Measurements from ENCODE around the gene MCF2L. TPM values are rescaled to one million over a fixed set of nuclear protein-coding genes. Genes with fewer than 3 reads are reported as not detected.

Gene MCF2L
- total RNA-seq, 1 experiment from 2014 or later, result 9.5 TPM

DNA sequence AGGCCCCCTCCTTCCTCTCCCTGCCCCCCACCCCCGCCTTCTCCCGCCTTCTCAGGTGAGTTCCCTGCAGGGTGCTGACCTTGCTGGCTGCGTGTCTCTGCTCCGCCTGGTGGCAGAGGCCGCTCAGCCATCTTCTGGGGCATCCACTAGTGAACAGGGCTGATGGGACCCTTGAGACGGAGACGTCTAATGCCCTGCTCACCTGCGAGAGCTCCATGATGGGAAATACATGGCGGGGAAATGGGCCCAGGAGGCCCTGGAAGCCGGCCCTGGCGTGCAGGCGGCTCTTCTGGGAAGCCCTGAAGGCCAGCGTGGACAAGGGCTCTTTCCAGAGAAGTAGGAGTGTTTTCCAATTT lies 121.4 kb downstream of the MCF2L start:
- TF ChIP-seq, protein P1, sequence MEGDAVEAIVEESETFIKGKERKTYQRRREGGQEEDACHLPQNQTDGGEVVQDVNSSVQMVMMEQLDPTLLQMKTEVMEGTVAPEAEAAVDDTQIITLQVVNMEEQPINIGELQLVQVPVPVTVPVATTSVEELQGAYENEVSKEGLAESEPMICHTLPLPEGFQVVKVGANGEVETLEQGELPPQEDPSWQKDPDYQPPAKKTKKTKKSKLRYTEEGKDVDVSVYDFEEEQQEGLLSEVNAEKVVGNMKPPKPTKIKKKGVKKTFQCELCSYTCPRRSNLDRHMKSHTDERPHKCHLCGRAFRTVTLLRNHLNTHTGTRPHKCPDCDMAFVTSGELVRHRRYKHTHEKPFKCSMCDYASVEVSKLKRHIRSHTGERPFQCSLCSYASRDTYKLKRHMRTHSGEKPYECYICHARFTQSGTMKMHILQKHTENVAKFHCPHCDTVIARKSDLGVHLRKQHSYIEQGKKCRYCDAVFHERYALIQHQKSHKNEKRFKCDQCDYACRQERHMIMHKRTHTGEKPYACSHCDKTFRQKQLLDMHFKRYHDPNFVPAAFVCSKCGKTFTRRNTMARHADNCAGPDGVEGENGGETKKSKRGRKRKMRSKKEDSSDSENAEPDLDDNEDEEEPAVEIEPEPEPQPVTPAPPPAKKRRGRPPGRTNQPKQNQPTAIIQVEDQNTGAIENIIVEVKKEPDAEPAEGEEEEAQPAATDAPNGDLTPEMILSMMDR (conservative IDR thresholded peaks at IDR 0.05; ENCODE audit: low read depth, low read length), result no peak
- TF ChIP-seq EZH2 (IDR thresholded peaks at IDR 0.05; ENCODE audit: borderline replicate concordance, low read depth, low read length, poor library complexity, severe bottlenecking), result no peak
- H3K27ac ChIP-seq (ENCODE audit: low read depth, low read length, poor library complexity, severe bottlenecking), result no peak overlapping the region
- no peaks in the 10 kb centered on the region for H3K9me3 ChIP-seq (ENCODE audit: low read depth, low read length, poor library complexity, severe bottlenecking)
- H3K4me1 ChIP-seq (ENCODE audit: insufficient read depth, low read length, poor library complexity, severe bottlenecking), result no peaks in the 10 kb centered on the region
- intact Hi-C loops (cut with micrococcal nuclease; ENCODE audit: unreplicated experiment), result no loop called here
- no peaks in the 10 kb centered on the region for H3K27me3 ChIP-seq (replicated peaks; ENCODE audit: insufficient read depth, low read depth, low read length, poor library complexity)
- no TSS peak for BruUV-seq (replicated peaks)
- no peak overlapping the region for H3K4me3 ChIP-seq (ENCODE audit: low read depth, low read length, poor library complexity, severe bottlenecking)
- CTCF ChIA-PET, result no interaction called here
- no peaks in the 10 kb centered on the region for H3K36me3 ChIP-seq (ENCODE audit: insufficient read depth, low read length, poor library complexity, severe bottlenecking)
- POLR2A ChIA-PET (ENCODE audit: low non-redundant PET), result no interaction called here
- no peak for DNase-seq (ENCODE audit: low spot score)

GRCh38 chr13:113090806-113091205 lies 121.8 kb downstream of the MCF2L start:
- POLR2A ChIA-PET (ENCODE audit: low non-redundant PET), result no interaction called here
- Histone ChIP-seq H3K27me3 (replicated peaks; ENCODE audit: insufficient read depth, low read depth, low read length, poor library complexity) (no peaks in the 10 kb centered on the region), H3K4me1 (ENCODE audit: insufficient read depth, low read length, poor library complexity, severe bottlenecking) (no peaks in the 10 kb centered on the region), H3K9me3 (ENCODE audit: low read depth, low read length, poor library complexity, severe bottlenecking) (no peaks in the 10 kb centered on the region), H3K36me3 (ENCODE audit: insufficient read depth, low read length, poor library complexity, severe bottlenecking) (no peaks in the 10 kb centered on the region), H3K27ac (ENCODE audit: low read depth, low read length, poor library complexity, severe bottlenecking) (no peak overlapping the region), H3K4me3 (ENCODE audit: low read depth, low read length, poor library complexity, severe bottlenecking) (no peak overlapping the region)
- intact Hi-C loops (cut with micrococcal nuclease; ENCODE audit: unreplicated experiment), result no loop called here
- BruUV-seq (replicated peaks), result no TSS peak
- CTCF ChIA-PET, result no interaction called here
- TF ChIP-seq, protein P1 (conservative IDR thresholded peaks at IDR 0.05; ENCODE audit: low read depth, low read length), result no peak
- TF ChIP-seq EZH2 (IDR thresholded peaks at IDR 0.05; ENCODE audit: borderline replicate concordance, low read depth, low read length, poor library complexity, severe bottlenecking), result no peak
- DNase-seq (ENCODE audit: low spot score), result no peak

DNA sequence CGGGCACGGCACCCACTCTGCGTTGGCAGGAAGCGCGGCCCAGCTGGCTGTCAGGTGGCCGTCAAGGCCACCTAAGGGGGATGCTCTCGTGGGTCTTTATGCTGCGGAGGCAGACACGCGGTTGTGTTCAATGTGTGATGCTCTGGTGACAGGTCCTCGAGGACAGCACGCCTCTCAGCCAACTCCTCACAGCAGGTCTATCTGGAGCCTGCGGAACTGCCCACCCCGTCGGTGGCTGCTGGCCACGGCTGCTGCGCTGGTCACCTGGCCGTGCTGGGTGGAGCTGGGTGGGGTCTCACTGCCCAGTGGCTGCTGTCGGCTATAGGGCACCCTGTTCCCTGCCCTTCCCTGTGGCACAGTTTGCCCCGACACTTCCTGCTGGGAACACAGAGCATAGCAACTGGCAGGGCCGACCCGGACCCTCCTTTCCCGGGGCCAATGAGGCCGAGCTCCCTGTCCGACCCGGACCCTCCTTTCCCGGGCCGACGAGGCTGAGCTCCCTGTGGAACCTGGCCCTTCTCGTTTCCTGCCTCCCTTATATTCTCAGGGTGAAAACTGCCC lies 122.3 kb downstream of the MCF2L start:
- Histone ChIP-seq H3K27me3 (replicated peaks; ENCODE audit: insufficient read depth, low read depth, low read length, poor library complexity) (no peaks in the 10 kb centered on the region), H3K27ac (ENCODE audit: low read depth, low read length, poor library complexity, severe bottlenecking) (no peak overlapping the region), H3K9me3 (ENCODE audit: low read depth, low read length, poor library complexity, severe bottlenecking) (no peaks in the 10 kb centered on the region), H3K4me1 (ENCODE audit: insufficient read depth, low read length, poor library complexity, severe bottlenecking) (no peaks in the 10 kb centered on the region), H3K4me3 (ENCODE audit: low read depth, low read length, poor library complexity, severe bottlenecking) (no peak overlapping the region), H3K36me3 (ENCODE audit: insufficient read depth, low read length, poor library complexity, severe bottlenecking) (no peaks in the 10 kb centered on the region)
- intact Hi-C loops (cut with micrococcal nuclease; ENCODE audit: unreplicated experiment), result no loop called here
- ChIA-PET POLR2A (ENCODE audit: low non-redundant PET) (no interaction called here), CTCF (no interaction called here)
- DNase-seq (ENCODE audit: low spot score), result no peak
- no TSS peak for BruUV-seq (replicated peaks)
- no peak for TF ChIP-seq EZH2 (IDR thresholded peaks at IDR 0.05; ENCODE audit: borderline replicate concordance, low read depth, low read length, poor library complexity, severe bottlenecking)
- TF ChIP-seq, protein P1 (conservative IDR thresholded peaks at IDR 0.05; ENCODE audit: low read depth, low read length), result no peak
